GM12878 (cell line): ENCODE results near the gene TRIM41. TPM values are rescaled to one million over a fixed set of nuclear protein-coding genes. Genes with fewer than 3 reads are reported as not detected.

Experiments
- CBFB ChIP-seq: IDR thresholded peaks from 2 replicates; pipeline ENCODE4 v1.6.1; 2016; ENCODE audit warnings: antibody characterized with exemption, low read depth
- EGR1 ChIP-seq, 2 experiments: IDR thresholded peaks; 1 replicate in 1 of 2; 2 replicates in 1 of 2; pipeline ENCODE4 v1.6.1; 2011 to 2012; ENCODE audit warnings: low read depth in 2 of 2, low read length in 2 of 2, borderline replicate concordance in 1 of 2, mild to moderate bottlenecking in 1 of 2, moderate library complexity in 1 of 2
- EZH2 ChIP-seq: IDR thresholded peaks from 2 replicates; pipeline ENCODE4 v1.6.1; 2012; ENCODE audit warnings: low read depth, mild to moderate bottlenecking, control low read depth, inconsistent platforms, low read length, borderline replicate concordance; ENCODE audit not compliant: control insufficient read depth
- FOS ChIP-seq: IDR thresholded peaks from 3 replicates; pipeline ENCODE4 v1.6.1; 2011; ENCODE audit warnings: borderline replicate concordance; ENCODE audit not compliant: insufficient read length; ENCODE audit errors: extremely low read depth
- IRF4 ChIP-seq: IDR thresholded peaks from 2 replicates; pipeline ENCODE4 v1.6.1; 2011; ENCODE audit warnings: low read depth, low read length
- PAX5 ChIP-seq: IDR thresholded peaks from 2 replicates; pipeline ENCODE4 v1.6.1; 2011; ENCODE audit warnings: low read depth, low read length, borderline replicate concordance
- SIN3A ChIP-seq: IDR thresholded peaks from 2 replicates; pipeline ENCODE4 v1.6.1; 2012; ENCODE audit warnings: low read depth, low read length, improper control_type of control experiment
- SIX5 ChIP-seq: IDR thresholded peaks from 2 replicates; pipeline ENCODE4 v1.6.1; 2011; ENCODE audit warnings: mild to moderate bottlenecking, low read depth, low read length, moderate library complexity; ENCODE audit not compliant: severe bottlenecking
- TAF1 ChIP-seq: IDR thresholded peaks from 2 replicates; pipeline ENCODE4 v1.6.1; 2011; ENCODE audit warnings: mild to moderate bottlenecking, low read depth, low read length, borderline replicate concordance
- TCF12 ChIP-seq: IDR thresholded peaks from 2 replicates; pipeline ENCODE4 v1.6.1; 2011; ENCODE audit warnings: low read depth, mild to moderate bottlenecking, low read length
- ZBED1 ChIP-seq: IDR thresholded peaks from 2 replicates; pipeline ENCODE4 v1.6.1; 2016; ENCODE audit warnings: borderline replicate concordance
- ZNF622 ChIP-seq: fragments of 450-650 bp; IDR thresholded peaks from 2 replicates; pipeline ENCODE4 v1.6.1; 2017; ENCODE audit warnings: mild to moderate bottlenecking, inconsistent platforms
- polyA plus RNA-seq, 11 experiments: library from polyadenylated mRNA; depleted of rRNA in 4 of 11; unstranded in 6 of 11; stranded (reverse) in 5 of 11; fragments of >200 nt; fragmentation: Nextera tagmentation in 4 of 11; fragmentation: Illumina TruSeq in 1 of 11; extraction: Ambion mirVana in 4 of 11; extraction: Trizol in 1 of 11; gene quantifications; 1 replicate in 1 of 11; 2 replicates in 10 of 11; pipeline versions ENCODE4 v1.2.1 to v1.2.3, GENCODE V29; 2011 to 2016; ENCODE audit warnings: inconsistent platforms in 2 of 11, missing spikeins in 2 of 11, low read depth in 1 of 11
- total RNA-seq, 4 experiments: library from RNA; depleted of rRNA in 3 of 4; stranded (reverse); fragments of >200 nt in 3 of 4; fragmentation: Illumina TruSeq in 1 of 4; extraction: Trizol in 1 of 4; gene quantifications; 2 replicates each; pipeline versions ENCODE4 v1.2.1 to v1.2.3, GENCODE V29; 2013 to 2021
- TF ChIP-seq, protein P1 (sequence below): IDR thresholded peaks from 2 replicates; pipeline ENCODE4 v1.6.1; 2012; ENCODE audit warnings: improper control_type of control experiment, low read depth, low read length; ENCODE audit not compliant: insufficient replicate concordance
- TF ChIP-seq, protein P2 (sequence below): fragments of 450-650 bp; IDR thresholded peaks from 2 replicates; pipeline ENCODE4 v1.6.1; 2017; ENCODE audit warnings: mild to moderate bottlenecking, moderate library complexity
- TF ChIP-seq, protein P3 (sequence below), 3 experiments: IDR thresholded peaks in 2 of 3; conservative IDR thresholded peaks in 1 of 3; 2 replicates each; pipeline ENCODE4 v1.5.1; 2011; ENCODE audit warnings: low read depth in 3 of 3, low read length in 3 of 3, mild to moderate bottlenecking in 3 of 3, control low read depth in 2 of 3, moderate library complexity in 2 of 3, inconsistent platforms in 1 of 3, mixed read lengths in 1 of 3; ENCODE audit not compliant: control insufficient read depth in 2 of 3, insufficient read depth in 1 of 3; ENCODE audit errors: extremely low read depth in 1 of 3
- TF ChIP-seq, protein P4 (sequence below): fragments of 450-650 bp; IDR thresholded peaks from 2 replicates; pipeline ENCODE4 v1.6.1; 2017; ENCODE audit warnings: low read depth, mild to moderate bottlenecking, moderate library complexity

The TRIM41 gene
- total and polyA plus RNA-seq, 10 of the 15 experiments (the other 5 are each of a cell fraction or from before 2014, with no cell fraction given), result 1.0 to 28.9 (median 10.6) TPM

DNA sequence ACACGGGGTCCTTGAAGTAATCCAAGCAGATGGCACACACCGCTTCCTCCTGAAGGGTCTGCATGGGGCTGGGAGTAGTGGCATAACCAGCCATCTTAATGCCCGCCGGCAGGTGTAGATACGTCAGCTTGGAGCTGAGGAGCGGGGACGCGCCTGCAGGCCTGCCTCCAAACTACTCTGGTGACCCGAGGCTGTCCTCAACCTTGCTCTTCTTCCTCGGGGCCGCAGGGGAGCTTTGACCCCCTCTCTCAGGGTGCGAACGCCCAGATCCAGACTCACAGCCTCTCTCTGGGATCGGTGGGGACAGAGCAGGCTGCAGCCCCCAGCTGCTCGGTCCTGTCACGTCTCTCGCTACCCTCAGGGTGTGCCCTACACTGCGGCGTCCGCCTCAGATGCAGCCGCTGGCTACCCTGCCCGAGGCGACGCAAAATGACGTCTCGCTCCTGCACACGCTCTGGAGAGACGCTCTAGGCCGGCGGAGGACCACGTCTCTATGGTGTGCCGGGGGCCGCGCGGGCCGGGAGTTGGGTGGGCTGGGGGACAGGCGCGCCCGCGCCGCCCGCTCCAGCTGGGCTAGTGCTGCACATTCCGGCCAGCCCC, 37.7 kb downstream of the TRIM41 start, which contains the start of gene TRIM52 (continued):
- TF ChIP-seq, protein P1, sequence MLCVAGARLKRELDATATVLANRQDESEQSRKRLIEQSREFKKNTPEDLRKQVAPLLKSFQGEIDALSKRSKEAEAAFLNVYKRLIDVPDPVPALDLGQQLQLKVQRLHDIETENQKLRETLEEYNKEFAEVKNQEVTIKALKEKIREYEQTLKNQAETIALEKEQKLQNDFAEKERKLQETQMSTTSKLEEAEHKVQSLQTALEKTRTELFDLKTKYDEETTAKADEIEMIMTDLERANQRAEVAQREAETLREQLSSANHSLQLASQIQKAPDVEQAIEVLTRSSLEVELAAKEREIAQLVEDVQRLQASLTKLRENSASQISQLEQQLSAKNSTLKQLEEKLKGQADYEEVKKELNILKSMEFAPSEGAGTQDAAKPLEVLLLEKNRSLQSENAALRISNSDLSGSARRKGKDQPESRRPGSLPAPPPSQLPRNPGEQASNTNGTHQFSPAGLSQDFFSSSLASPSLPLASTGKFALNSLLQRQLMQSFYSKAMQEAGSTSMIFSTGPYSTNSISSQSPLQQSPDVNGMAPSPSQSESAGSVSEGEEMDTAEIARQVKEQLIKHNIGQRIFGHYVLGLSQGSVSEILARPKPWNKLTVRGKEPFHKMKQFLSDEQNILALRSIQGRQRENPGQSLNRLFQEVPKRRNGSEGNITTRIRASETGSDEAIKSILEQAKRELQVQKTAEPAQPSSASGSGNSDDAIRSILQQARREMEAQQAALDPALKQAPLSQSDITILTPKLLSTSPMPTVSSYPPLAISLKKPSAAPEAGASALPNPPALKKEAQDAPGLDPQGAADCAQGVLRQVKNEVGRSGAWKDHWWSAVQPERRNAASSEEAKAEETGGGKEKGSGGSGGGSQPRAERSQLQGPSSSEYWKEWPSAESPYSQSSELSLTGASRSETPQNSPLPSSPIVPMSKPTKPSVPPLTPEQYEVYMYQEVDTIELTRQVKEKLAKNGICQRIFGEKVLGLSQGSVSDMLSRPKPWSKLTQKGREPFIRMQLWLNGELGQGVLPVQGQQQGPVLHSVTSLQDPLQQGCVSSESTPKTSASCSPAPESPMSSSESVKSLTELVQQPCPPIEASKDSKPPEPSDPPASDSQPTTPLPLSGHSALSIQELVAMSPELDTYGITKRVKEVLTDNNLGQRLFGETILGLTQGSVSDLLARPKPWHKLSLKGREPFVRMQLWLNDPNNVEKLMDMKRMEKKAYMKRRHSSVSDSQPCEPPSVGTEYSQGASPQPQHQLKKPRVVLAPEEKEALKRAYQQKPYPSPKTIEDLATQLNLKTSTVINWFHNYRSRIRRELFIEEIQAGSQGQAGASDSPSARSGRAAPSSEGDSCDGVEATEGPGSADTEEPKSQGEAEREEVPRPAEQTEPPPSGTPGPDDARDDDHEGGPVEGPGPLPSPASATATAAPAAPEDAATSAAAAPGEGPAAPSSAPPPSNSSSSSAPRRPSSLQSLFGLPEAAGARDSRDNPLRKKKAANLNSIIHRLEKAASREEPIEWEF, result no peak
- no peak for TF ChIP-seq IRF4
- peak in 1 of 2 experiments; percentile 54; a peak in 2 of 3 replicates for TF ChIP-seq EGR1 (IDR thresholded peaks at IDR 0.05; ENCODE audit: borderline replicate concordance in 1 of 2, low read depth in 2 of 2, low read length in 2 of 2)
- peak; percentile 84 for TF ChIP-seq CBFB
- TF ChIP-seq FOS, result no peak
- TF ChIP-seq ZNF622, result no peak
- TF ChIP-seq EZH2, result no peak
- no peak for TF ChIP-seq ZBED1
- TF ChIP-seq, protein P2, sequence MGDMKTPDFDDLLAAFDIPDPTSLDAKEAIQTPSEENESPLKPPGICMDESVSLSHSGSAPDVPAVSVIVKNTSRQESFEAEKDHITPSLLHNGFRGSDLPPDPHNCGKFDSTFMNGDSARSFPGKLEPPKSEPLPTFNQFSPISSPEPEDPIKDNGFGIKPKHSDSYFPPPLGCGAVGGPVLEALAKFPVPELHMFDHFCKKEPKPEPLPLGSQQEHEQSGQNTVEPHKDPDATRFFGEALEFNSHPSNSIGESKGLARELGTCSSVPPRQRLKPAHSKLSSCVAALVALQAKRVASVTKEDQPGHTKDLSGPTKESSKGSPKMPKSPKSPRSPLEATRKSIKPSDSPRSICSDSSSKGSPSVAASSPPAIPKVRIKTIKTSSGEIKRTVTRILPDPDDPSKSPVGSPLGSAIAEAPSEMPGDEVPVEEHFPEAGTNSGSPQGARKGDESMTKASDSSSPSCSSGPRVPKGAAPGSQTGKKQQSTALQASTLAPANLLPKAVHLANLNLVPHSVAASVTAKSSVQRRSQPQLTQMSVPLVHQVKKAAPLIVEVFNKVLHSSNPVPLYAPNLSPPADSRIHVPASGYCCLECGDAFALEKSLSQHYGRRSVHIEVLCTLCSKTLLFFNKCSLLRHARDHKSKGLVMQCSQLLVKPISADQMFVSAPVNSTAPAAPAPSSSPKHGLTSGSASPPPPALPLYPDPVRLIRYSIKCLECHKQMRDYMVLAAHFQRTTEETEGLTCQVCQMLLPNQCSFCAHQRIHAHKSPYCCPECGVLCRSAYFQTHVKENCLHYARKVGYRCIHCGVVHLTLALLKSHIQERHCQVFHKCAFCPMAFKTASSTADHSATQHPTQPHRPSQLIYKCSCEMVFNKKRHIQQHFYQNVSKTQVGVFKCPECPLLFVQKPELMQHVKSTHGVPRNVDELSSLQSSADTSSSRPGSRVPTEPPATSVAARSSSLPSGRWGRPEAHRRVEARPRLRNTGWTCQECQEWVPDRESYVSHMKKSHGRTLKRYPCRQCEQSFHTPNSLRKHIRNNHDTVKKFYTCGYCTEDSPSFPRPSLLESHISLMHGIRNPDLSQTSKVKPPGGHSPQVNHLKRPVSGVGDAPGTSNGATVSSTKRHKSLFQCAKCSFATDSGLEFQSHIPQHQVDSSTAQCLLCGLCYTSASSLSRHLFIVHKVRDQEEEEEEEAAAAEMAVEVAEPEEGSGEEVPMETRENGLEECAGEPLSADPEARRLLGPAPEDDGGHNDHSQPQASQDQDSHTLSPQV, result no peak
- TF ChIP-seq, protein P3, sequence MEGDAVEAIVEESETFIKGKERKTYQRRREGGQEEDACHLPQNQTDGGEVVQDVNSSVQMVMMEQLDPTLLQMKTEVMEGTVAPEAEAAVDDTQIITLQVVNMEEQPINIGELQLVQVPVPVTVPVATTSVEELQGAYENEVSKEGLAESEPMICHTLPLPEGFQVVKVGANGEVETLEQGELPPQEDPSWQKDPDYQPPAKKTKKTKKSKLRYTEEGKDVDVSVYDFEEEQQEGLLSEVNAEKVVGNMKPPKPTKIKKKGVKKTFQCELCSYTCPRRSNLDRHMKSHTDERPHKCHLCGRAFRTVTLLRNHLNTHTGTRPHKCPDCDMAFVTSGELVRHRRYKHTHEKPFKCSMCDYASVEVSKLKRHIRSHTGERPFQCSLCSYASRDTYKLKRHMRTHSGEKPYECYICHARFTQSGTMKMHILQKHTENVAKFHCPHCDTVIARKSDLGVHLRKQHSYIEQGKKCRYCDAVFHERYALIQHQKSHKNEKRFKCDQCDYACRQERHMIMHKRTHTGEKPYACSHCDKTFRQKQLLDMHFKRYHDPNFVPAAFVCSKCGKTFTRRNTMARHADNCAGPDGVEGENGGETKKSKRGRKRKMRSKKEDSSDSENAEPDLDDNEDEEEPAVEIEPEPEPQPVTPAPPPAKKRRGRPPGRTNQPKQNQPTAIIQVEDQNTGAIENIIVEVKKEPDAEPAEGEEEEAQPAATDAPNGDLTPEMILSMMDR (IDR thresholded peaks at IDR 0.05 in 2 of 3, conservative IDR thresholded peaks at IDR 0.05 in 1 of 3; ENCODE audit: control insufficient read depth in 2 of 3, extremely low read depth in 1 of 3, insufficient read depth in 1 of 3, low read depth in 3 of 3, low read length in 3 of 3), result peak in 1 of 3 experiments; percentile 19; a peak in 1 of 6 replicates
- TF ChIP-seq, protein P4, sequence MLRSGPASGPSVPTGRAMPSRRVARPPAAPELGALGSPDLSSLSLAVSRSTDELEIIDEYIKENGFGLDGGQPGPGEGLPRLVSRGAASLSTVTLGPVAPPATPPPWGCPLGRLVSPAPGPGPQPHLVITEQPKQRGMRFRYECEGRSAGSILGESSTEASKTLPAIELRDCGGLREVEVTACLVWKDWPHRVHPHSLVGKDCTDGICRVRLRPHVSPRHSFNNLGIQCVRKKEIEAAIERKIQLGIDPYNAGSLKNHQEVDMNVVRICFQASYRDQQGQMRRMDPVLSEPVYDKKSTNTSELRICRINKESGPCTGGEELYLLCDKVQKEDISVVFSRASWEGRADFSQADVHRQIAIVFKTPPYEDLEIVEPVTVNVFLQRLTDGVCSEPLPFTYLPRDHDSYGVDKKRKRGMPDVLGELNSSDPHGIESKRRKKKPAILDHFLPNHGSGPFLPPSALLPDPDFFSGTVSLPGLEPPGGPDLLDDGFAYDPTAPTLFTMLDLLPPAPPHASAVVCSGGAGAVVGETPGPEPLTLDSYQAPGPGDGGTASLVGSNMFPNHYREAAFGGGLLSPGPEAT, result peak; percentile 74
- TF ChIP-seq PAX5, result peak; percentile 62; the same call in 1 of the 2 replicates
- TF ChIP-seq SIX5, result peak; percentile 41
- TF ChIP-seq TAF1, result peak; percentile 98
- TF ChIP-seq SIN3A, result peak; percentile 95
- TF ChIP-seq TCF12, result peak; percentile 65; the same call in 1 of the 2 replicates
